Natural killer cell treated with Interleukin-12 subunit alpha and Interleukin-12 subunit beta and Interleukin-15 and Interleukin-18, amount 100 ng/mL, for 72 hours (primary cell): Measurements from ENCODE around the gene RNU5B-1. TPM values are rescaled to one million over a fixed set of nuclear protein-coding genes. Genes with fewer than 3 reads are reported as not detected.
A peak's percentile ranks its signal among the peaks of the same experiment; 100 is the strongest.

ENCODE experiments used
- ATAC-seq, 2 donors: fragments of 150-1000 bp; cut with Tn5 transposase in 1 of 2; sonication (Bioruptor Pico), chemical (Tn5 transposase) in 1 of 2; 2 replicates each; pipeline ENCODE4 v1.10.0; 2021
- DNase-seq: peaks from one replicate; pipeline ENCODE4 v3.0.0; 2022; ENCODE audit warnings: low spot score
- H3K27ac Mint-ChIP-seq, 2 donors: 1 replicate in 1 of 2; 2 replicates in 1 of 2; pipeline ENCODE4 v1.8.0; 2022; ENCODE audit warnings: mixed read lengths in 2 of 2, mild to moderate bottlenecking in 1 of 2, moderate library complexity in 1 of 2
- H3K27me3 Mint-ChIP-seq, 2 donors: 1 replicate in 1 of 2; 2 replicates in 1 of 2; pipeline ENCODE4 v1.8.0; 2022; ENCODE audit warnings: mixed read lengths in 2 of 2
- H3K36me3 Mint-ChIP-seq: one replicate; pipeline ENCODE4 v1.8.0; 2022; ENCODE audit warnings: mixed read lengths
- H3K4me1 Mint-ChIP-seq, 2 donors: 1 replicate in 1 of 2; 2 replicates in 1 of 2; pipeline ENCODE4 v1.8.0; 2022; ENCODE audit warnings: low read depth in 2 of 2, mixed read lengths in 2 of 2, mild to moderate bottlenecking in 1 of 2
- H3K4me3 Mint-ChIP-seq: one replicate; pipeline ENCODE4 v1.8.0; 2022; ENCODE audit warnings: mixed read lengths
- H3K9me3 Mint-ChIP-seq: 2 replicates; pipeline ENCODE4 v1.8.0; 2022; ENCODE audit warnings: mixed read lengths
- total RNA-seq, 2 donors: library from RNA; stranded (reverse); gene quantifications; one replicate each; pipeline ENCODE4 v1.2.3, GENCODE V29; 2022

RNU5B-1 gene
- total RNA-seq, 2 donors from 2014 or later, result not detected

- Mint-ChIP-seq H3K9me3 (no peaks in the 10 kb centered on the region), H3K27ac (no peak overlapping the region), H3K4me1 (peaks cover 31 to 35% of the 10 kb centered on the region in 2 donors), H3K27me3 (no peaks in the 10 kb centered on the region), H3K4me3 (no peak overlapping the region), H3K36me3 (no peaks in the 10 kb centered on the region)
- ATAC-seq, result no peak
- no peak for DNase-seq
Measured at GRCh38 chr15:65277015-65277414, 27.5 kb upstream of the RNU5B-1 start.

GRCh38 chr15:65278480-65278879, 26.0 kb upstream of the RNU5B-1 start:
- Mint-ChIP-seq H3K27ac (peak overlapping the region in 1 of 2 donors; percentile 35), H3K4me3 (no peak overlapping the region), H3K4me1 (peaks cover 31 to 36% of the 10 kb centered on the region in 2 donors), H3K36me3 (no peaks in the 10 kb centered on the region), H3K9me3 (no peaks in the 10 kb centered on the region), H3K27me3 (no peaks in the 10 kb centered on the region)
- DNase-seq (no peak), ATAC-seq (no peak)

GRCh38 chr15:65285291-65286068, 19.0 kb upstream of the RNU5B-1 start:
- Mint-ChIP-seq H3K36me3 (no peaks in the 10 kb centered on the region), H3K4me1 (peaks cover 26 to 27% of the 10 kb centered on the region in 2 donors), H3K27ac (peak overlapping the region; percentile 87 to 89), H3K27me3 (no peaks in the 10 kb centered on the region), H3K4me3 (peak overlapping the region; percentile 88), H3K9me3 (no peaks in the 10 kb centered on the region)
- DNase-seq, result no peak
- no peak for ATAC-seq

- Mint-ChIP-seq H3K27me3 (no peaks in the 10 kb centered on the region), H3K4me3 (peak overlapping the region; percentile 88), H3K4me1 (peaks cover 26 to 27% of the 10 kb centered on the region in 2 donors), H3K27ac (peak overlapping the region; percentile 87 to 89), H3K36me3 (no peaks in the 10 kb centered on the region), H3K9me3 (no peaks in the 10 kb centered on the region)
- DNase-seq, result no peak
- peak; percentile 57 to 64 for ATAC-seq
Measured at GRCh38 chr15:65286069-65286703, 18.3 kb upstream of the RNU5B-1 start.

- Mint-ChIP-seq H3K36me3 (no peaks in the 10 kb centered on the region), H3K27ac (peak within 1 kb of the TSS; percentile 87 to 89), H3K9me3 (no peaks in the 10 kb centered on the region), H3K4me3 (peak within 1 kb of the TSS; percentile 88), H3K4me1 (peaks cover 26 to 27% of the 10 kb centered on the region in 2 donors), H3K27me3 (no peaks in the 10 kb centered on the region)
- ATAC-seq, result peak; percentile 97 to 98
- peak; percentile 95 for DNase-seq
Measured at GRCh38 chr15:65286704-65287519, 17.6 kb upstream of the RNU5B-1 start, which contains the start of gene PARP16. Gene PARP16, minus strand, starts transcription at chr15:65286883. Its CDS starts 457 bp downstream, at chr15:65286426.

- H3K27me3 Mint-ChIP-seq, result no peaks in the 10 kb centered on the region
- DNase-seq (no peak), ATAC-seq (no peak)
- peak overlapping the region; percentile 88 for H3K4me3 Mint-ChIP-seq
- H3K4me1 Mint-ChIP-seq, result peaks cover 26 to 27% of the 10 kb centered on the region in 2 donors
- no peaks in the 10 kb centered on the region for H3K9me3 Mint-ChIP-seq
- no peaks in the 10 kb centered on the region for H3K36me3 Mint-ChIP-seq
- peak overlapping the region; percentile 87 to 89 for H3K27ac Mint-ChIP-seq
Measured at GRCh38 chr15:65287520-65287855, 17.0 kb upstream of the RNU5B-1 start.

GRCh38 chr15:65289261-65289854, 15.1 kb upstream of the RNU5B-1 start:
- DNase-seq (no peak), ATAC-seq (no peak)
- Mint-ChIP-seq H3K4me1 (peaks cover 21 to 23% of the 10 kb centered on the region in 2 donors), H3K4me3 (no peak overlapping the region), H3K9me3 (no peaks in the 10 kb centered on the region), H3K27ac (no peak overlapping the region), H3K36me3 (no peaks in the 10 kb centered on the region), H3K27me3 (no peaks in the 10 kb centered on the region)

GRCh38 chr15:65290228-65290627, 14.2 kb upstream of the RNU5B-1 start:
- no peaks in the 10 kb centered on the region for H3K9me3 Mint-ChIP-seq
- H3K27me3 Mint-ChIP-seq, result no peaks in the 10 kb centered on the region
- no peak for ATAC-seq
- no peak for DNase-seq
- no peak overlapping the region for H3K4me3 Mint-ChIP-seq
- H3K27ac Mint-ChIP-seq, result no peak overlapping the region
- peaks cover 21 to 23% of the 10 kb centered on the region in 2 donors for H3K4me1 Mint-ChIP-seq
- H3K36me3 Mint-ChIP-seq, result no peaks in the 10 kb centered on the region

GRCh38 chr15:65292938-65293518, 11.4 kb upstream of the RNU5B-1 start:
- H3K4me1 Mint-ChIP-seq, result peaks cover 21 to 23% of the 10 kb centered on the region in 2 donors
- H3K36me3 Mint-ChIP-seq, result no peaks in the 10 kb centered on the region
- H3K27me3 Mint-ChIP-seq, result no peaks in the 10 kb centered on the region
- DNase-seq, result no peak
- H3K4me3 Mint-ChIP-seq, result peak overlapping the region; percentile 9
- no peaks in the 10 kb centered on the region for H3K9me3 Mint-ChIP-seq
- no peak for ATAC-seq
- peak overlapping the region; percentile 3 to 18 for H3K27ac Mint-ChIP-seq

GRCh38 chr15:65298731-65299130, 5.7 kb upstream of the RNU5B-1 start:
- H3K27ac Mint-ChIP-seq, result peak overlapping the region in 1 of 2 donors; percentile 99
- H3K4me3 Mint-ChIP-seq, result peak overlapping the region; percentile 24
- no peaks in the 10 kb centered on the region for H3K36me3 Mint-ChIP-seq
- no peaks in the 10 kb centered on the region for H3K27me3 Mint-ChIP-seq
- DNase-seq (no peak), ATAC-seq (no peak)
- H3K9me3 Mint-ChIP-seq, result no peaks in the 10 kb centered on the region
- peaks cover 28 to 31% of the 10 kb centered on the region in 2 donors for H3K4me1 Mint-ChIP-seq

GRCh38 chr15:65300924-65301441, 3.5 kb upstream of the RNU5B-1 start:
- no peaks in the 10 kb centered on the region for H3K36me3 Mint-ChIP-seq
- DNase-seq, result no peak
- H3K27ac Mint-ChIP-seq, result peak overlapping the region in 1 of 2 donors; percentile 75
- H3K27me3 Mint-ChIP-seq, result no peaks in the 10 kb centered on the region
- no peaks in the 10 kb centered on the region for H3K9me3 Mint-ChIP-seq
- ATAC-seq, result no peak
- H3K4me1 Mint-ChIP-seq, result peaks cover 37 to 40% of the 10 kb centered on the region in 2 donors
- peak overlapping the region; percentile 80 for H3K4me3 Mint-ChIP-seq

- Mint-ChIP-seq H3K4me1 (peaks cover 38 to 41% of the 10 kb centered on the region in 2 donors), H3K27ac (no peak overlapping the region), H3K9me3 (no peaks in the 10 kb centered on the region), H3K27me3 (no peaks in the 10 kb centered on the region), H3K36me3 (no peaks in the 10 kb centered on the region), H3K4me3 (peak overlapping the region; percentile 39)
- DNase-seq (no peak), ATAC-seq (no peak)
Measured at GRCh38 chr15:65302061-65302460, 2.4 kb upstream of the RNU5B-1 start.
